HG02981 (cell line): ENCODE measurements around the gene OR2L8.
A peak's percentile ranks its signal among the peaks of the same experiment; 100 is the strongest.

ENCODE experiments used
- ATAC-seq: cut with Tn5 transposase; IDR thresholded peaks from one replicate; pipeline ENCODE4 v1.9.1; 2021; ENCODE audit warnings: mild to moderate bottlenecking, moderate library complexity; ENCODE audit not compliant: unreplicated experiment

The OR2L8 gene, protein sequence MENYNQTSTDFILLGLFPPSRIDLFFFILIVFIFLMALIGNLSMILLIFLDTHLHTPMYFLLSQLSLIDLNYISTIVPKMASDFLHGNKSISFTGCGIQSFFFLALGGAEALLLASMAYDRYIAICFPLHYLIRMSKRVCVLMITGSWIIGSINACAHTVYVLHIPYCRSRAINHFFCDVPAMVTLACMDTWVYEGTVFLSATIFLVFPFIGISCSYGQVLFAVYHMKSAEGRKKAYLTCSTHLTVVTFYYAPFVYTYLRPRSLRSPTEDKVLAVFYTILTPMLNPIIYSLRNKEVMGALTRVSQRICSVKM

DNA sequence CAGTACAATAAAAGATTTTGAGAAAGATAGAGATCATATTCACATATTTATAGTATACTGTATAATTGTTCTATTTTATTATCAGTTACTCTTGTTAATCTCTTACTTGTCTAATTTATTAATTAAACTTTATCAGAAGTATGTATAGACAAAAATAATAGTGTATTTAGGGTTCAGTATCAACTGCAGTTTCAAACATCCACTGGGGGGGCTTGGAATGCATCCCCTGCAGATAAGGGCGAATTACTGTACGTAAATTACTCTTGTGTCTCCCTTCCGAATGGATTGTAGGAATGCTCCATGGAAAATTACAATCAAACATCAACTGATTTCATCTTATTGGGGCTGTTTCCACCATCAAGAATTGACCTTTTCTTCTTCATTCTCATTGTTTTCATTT, at the start of gene OR2L8:
OR2L8 (plus strand) TSS at position 301 of the 400 bp plus-strand sequence; CDS start at position 301, 0 bp downstream.
- no peak for ATAC-seq

DNA sequence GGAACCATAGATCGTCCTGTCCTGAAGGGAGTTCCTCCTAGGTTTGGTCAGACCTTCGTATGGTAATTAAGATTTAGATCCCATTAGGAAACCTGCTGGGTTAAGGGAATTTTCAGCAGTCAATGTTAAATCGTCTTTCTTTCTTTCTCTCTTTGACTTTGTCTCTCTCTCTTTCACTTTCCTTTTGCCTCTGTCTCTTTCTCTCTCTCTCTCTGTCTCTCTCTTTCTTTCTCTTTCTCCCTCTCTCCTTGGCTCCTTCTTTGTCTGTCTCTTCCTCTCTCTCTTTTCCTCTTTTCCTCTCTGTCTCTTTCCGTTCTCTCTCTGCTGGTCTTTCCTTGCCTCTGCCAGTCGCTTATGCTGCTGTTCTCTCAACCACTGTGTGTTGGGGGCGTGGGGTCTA, 44.5 kb upstream of the OR2L8 start:
- ATAC-seq = no peak

DNA sequence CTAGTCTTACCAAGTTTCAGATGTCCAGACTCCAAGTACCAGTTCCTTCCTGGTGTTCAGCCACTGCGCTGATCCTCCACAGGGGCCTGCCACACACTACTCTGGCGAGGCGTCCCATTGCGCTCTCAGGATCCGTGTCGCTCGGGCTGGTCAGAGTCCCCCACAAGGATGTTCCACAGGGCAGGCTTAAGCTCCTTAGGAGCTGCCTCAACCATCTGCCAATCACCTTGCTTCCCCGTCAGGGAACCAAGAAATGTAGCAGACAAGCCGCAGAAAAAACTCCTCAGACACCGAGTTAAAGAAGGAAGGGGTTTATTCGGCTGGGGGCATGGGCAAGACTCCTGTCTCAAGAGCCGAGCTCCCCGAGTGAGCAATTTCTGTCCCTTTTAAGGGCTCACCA, 43.5 kb upstream of the OR2L8 start:
- no peak for ATAC-seq

DNA sequence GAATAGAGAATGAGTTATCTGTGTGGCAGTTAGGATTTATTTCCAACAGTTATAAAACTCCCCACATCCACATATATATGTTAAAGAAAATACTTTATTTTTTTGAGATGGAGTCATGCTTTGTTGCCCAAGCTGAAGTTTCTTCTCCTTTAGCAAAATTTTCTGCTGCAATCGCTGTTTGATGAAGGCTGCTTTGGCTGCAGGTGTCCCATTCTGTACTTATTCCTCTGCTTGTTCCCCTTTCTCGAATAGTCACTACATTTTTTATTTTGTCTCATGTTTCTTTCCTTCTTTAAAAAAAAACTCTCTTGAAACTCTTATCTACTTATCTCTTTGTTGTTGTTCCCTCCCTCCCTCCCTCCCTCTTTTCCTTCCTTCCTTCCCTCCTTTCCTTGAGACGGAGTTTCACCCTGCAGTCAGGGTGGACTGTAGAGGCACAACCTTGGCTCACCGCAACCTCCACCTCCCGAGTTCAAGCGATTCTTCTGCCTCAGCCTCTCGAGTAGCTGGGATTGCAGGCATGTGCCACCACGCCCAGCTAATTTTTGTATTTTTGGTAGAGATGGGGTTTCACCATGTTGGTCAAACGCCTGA, 42.7 kb upstream of the OR2L8 start:
- ATAC-seq = no peak

DNA sequence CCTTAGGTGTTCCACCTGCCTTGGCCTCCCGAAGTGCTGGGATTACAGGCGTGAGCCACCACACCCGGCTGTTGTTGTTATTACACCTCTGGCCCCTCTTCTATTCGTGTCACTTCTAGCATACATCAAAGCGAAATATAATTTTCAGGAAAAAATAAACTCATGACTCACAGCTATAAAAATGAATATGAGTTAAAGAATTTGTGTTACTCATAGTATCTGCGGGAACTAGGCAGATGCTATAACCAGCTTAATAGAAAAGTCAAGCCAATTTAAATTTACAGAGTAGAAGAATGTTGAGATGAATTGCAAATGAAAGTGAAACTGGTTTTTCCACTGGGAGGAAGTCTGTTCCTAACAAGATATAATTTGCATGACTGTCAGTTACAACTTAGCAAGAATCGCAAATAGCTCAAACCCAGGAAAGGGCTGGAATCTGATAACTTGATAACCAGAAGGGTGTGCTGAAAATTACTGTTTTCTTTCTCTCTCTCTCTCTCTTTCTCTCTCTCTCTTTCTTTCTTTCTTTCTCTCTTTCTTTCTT, 42.1 kb upstream of the OR2L8 start:
- ATAC-seq = no peak

DNA sequence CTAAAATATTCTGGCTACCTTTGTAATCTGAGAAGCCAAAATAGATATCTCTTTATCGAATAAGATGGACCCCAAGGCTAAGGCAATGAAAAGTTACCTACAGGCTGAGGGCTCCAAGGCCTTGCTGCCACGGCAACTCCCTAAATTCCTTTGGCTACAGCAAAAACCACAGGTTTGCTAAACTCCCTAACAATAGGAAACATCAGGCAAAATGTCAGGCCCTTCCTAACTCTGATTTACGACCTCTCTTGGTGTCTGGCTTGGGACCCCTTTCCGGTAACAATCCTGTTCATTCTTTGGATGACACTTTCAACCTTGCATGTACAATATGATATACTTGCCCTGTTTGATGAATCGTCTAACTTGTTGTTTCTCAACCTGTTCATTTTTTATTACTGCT, 39.9 kb upstream of the OR2L8 start:
- ATAC-seq = no peak

DNA sequence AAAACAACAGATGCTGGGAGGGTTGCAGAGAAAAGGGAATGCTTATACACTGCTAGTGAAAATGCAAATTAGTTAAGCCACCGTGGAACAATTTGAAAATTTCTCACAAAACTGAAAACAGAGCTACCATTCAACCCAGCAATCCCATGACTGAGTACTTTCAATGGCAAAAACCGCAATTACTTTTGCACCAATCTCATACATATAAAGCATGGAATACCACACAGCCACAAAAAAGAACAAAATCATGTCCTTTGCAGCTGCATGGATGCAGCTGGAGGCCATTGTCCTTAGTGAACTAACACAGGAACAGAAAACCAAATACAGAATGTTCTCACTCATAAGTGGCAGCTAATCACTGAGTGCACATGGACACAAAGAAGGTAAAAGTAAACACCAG, 34.9 kb upstream of the OR2L8 start:
- ATAC-seq = no peak

DNA sequence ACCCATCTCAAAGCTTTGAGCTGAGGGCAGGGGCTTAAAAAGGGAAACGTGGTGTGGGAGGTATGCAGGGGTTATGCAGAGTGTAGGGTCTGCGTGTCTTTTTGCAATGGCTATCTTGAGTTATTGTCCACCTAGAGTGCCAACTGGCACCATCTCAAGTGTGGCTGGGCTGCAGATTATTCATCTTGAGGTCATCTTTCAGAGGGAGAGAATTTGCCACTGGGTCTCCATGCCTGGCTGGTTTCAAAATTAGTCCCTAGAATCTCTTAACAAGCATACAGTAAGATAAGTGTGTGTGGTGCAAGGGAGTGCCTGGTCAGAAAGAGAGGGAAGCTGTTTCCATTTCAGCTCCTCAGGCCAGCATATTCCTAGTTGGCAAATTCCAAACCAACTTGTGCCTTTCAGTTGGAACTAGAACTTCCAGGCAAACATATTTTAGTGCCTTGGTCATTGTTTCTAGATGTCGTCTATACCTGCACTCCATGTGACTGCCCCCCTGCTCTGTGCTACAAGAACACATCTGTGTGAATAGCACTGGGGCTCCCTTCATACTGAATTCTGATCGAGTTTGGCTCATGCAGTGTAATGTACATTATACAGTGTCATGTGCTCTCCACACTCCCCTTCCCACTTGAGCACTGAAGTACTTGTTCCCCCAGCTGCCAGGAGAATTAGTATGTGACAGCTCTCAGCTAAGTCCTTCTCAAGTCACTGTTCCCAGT, 33.6 kb upstream of the OR2L8 start:
- ATAC-seq = no peak

DNA sequence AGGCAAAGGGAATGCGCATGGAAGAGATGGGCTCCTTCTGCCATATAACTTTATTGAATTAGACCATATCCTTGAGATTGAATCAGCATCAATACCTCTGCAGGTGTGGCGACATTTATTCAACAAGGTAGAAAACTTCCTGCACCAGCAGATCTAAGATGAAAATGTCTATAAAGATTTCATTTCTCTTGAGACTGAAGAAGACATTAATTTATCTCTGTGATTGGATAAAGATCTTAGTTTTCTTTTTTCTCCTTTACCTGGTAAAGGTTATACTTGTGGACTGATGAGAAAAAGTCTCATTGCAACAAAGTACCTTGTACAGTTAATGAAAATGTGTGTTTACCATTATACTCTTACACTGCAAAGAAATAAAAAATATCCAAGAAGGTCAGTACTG, 28.7 kb upstream of the OR2L8 start, which contains the start of gene OR2T8:
OR2T8 (plus strand) TSS at position 301 of the 400 bp plus-strand sequence. CDS start 766 bp downstream, outside the sequence.
- no peak for ATAC-seq

DNA sequence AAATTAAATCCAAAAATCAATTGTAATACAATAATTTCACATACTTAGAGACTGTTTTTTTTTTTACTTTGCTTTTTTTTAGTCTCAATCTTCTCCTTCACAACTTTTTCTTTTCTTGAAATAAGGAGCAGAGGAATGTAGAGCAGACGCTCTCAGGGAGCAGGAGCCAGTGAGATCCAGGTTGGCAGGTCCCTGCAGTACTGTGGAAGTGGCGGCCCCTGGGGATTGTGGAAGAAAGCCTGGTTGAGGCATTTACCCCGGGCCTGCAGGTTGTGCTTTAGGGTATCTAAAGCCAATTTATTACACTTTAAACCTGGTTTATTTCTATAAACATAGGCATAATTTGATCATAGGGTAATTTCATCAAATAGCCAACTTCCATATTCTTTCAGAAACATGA, 24.7 kb upstream of the OR2L8 start:
- ATAC-seq = no peak

DNA sequence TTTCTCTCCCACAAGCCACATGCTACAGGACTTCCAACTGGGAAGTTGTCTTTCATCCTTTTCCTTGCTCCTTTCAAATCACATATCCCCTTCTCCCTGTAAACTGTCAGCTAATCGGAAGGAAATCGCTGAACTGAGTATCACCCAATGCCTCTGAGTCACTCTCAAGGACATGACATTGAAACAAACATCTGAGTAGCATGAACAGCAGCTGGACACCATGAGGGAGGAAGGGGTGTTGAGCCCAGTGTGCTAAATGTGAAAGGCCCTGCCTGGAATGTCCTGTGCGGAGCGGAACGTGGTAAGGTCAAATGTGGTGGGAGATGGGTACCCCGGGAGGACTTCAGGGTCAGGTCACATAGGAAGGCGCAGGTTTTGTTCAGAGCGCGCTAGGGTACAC, 23.8 kb upstream of the OR2L8 start, which contains the start of gene OR2AJ1:
OR2AJ1 (plus strand) TSS at position 22 of the 400 bp plus-strand sequence. CDS start 8,880 bp downstream, outside the sequence.
- ATAC-seq = no peak

DNA sequence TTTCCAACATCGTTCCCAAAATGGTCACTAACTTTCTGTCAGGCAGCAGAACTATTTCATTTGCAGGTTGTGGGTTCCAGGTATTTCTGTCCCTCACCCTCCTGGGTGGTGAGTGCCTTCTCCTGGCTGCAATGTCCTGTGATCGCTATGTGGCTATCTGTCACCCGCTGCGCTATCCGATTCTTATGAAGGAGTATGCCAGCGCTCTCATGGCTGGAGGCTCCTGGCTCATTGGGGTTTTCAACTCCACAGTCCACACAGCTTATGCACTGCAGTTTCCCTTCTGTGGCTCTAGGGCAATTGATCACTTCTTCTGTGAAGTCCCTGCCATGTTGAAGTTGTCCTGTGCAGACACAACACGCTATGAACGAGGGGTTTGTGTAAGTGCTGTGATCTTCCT, 14.7 kb upstream of the OR2L8 start:
- ATAC-seq = no peak

DNA sequence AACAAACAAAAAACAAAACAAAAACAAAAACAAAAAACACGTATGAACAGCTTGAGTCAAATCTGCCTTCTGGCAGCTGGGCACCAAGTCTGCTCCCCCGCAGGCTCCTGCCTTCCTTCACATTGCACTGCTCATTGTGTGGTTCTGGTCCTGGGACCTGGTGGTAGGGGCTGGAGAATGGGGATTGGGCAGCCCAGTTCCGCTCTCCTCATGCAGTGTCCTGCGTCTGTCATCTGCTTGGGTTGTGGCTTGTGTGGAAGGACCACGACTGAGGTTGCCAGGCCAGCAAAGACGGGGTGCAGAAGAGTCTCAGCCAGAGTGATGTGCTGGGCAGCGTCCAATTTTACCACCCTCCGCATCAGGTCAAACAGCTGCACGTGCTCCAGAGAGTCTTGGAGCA, 12.9 kb upstream of the OR2L8 start:
- ATAC-seq = no peak

DNA sequence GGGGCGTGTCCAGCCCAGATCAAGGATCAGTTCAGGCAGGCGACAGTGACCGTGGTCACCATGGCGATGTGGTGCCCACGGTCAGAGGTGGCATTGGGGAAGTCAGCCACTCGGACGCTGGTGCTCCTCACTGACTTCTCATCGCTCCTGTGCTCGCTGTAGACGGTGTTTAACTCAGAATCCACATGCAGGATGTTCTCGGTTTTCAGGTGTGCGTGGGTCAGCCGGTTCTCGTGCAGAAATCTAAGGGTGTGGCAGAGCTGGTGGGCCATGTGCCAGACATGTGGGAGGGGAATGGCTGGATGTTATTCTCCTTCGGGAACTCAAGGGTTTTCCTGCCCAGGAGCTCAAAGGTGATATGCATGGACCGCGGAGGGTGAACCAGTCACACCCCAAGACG, 12.2 kb upstream of the OR2L8 start:
- no peak for ATAC-seq

DNA sequence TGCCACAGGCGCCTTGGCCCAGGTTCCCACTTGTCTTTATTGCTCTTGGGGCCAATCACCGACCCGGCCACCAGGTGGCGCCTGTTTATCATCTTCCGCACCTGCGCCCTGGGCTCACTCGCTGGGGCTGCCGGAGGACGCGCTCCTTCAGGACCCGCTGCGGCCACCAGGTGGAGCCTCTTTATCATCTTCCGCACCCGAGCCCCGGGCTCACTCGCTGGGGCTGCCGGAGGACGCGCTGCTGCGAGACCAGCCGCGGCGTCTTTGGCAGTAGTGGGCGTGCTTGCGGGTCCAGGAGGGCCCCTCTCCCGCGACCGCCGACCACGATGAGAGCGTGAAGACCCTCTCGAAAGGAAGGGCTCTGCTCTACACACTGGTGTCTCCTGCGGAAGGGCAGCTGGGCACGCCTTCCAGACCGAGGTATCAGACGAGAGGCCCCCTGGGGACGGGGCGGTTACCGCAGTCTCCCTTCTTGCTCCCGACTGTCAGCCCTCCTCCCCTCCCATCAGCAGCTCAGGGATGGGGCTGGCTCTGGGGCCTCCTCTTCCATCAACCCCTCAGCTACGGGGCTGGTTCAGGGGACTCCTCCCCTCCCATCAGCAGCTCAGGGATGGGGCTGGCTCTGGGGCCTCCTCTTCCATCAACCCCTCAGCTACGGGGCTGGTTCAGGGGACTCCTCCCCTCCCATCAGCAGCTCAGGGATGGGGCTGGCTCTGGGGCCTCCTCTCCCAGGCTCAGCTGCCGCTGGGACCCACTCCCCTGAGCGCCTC, 11.5 kb upstream of the OR2L8 start:
- ATAC-seq = peak; percentile 100

DNA sequence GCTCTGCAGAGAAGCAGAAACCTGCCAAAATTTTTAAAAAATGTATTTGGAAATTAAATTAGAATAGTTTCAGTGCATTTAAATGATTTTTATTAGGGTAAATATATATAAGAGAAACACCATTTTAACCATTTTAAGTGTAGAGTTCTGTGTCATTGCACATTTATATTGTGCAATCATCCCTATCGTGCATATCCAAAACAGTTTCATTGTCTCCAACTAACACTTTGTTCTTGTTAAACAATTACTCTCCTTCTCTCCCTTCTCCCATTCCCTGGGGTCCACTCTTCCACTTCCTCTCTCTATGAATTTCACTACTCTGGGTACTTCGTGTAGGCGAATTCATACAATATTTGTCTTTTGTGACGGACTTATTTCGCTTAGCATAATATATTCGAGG, 6.0 kb upstream of the OR2L8 start:
- ATAC-seq = no peak

DNA sequence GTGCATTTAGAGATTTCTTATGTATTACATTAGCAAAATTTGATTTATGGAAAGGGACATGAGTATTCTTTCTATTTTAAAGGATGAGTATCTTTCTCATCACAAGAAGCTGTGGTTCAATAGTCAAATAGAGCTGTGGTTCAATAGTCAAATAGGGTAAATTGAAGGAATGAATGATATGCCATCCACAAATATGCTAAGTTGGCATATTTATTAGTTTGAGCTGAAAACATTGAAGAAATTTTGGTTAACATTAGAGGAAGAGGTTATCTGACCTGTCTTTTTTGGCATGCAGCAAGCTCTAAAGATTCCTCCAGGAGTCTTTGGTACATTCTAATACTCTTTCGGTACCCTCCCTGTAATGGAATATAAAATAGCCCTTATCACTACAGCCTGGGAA, 4.8 kb downstream of the OR2L8 start:
- no peak for ATAC-seq

DNA sequence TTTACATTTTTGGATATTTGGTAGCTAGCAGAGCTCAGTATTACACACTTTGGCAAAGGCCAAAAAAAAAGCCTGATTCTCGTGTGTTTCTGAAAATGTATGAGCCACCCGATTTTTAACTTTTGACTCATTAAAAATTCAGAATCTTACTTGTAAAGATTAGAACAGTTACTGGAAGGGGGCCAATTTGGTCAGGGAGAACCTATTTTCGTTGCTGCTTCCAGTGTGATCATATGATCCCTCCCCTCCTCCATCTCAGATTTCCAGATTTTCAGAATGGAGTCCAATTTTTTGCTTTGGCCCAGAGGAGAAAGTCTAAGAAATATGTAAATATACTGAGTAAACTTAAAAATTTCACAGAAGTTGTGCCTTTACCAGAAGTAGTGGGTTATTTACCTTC, 13.1 kb downstream of the OR2L8 start:
- no peak for ATAC-seq

DNA sequence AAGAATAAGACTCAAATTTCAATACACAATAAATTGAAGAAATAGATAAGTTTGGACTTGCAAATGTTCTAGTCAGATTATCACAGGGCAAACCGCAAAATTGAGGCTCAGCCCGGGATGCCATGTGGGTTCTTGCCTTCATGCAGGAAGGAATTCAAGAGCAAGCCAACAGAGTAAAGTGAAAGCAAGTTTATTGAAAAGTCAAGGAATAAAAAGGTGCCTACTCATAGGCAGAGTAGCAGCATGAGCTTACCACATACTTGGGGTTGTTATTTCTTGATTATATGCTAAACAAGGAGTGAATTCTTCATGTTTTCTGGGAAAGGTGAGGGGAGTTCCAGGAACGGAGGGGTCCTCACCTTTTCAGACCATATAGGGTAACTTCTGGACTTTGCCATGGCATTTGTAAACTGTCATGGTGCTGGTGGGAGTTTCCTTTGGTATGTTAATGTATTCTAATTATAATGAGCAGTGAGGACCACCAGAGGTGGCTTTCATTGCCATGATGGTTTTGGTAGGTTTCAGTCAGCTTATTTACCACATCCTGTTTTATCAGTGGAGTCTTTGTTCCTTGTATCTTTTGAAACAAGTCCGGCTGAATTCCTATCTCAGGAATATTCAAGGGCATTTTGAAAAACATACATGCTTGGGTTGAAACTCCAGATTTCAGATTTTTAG, 14.4 kb downstream of the OR2L8 start:
- no peak for ATAC-seq

DNA sequence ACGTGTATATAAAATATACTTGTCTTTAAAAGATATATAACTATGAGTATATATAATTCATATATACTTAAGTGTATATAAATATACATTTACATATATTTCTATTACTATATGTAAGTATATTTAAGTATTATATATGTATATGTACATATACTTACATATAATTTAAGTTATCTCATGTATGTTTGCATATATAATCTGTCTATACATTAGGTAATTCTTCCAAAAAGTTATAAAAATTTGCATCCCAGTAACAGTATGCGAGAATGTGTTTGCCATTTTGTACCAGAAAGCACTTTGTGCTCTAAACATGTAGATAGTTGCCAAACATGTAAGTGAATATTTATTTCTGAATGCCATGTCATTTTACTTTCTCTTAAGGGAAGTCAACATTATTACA, 16.3 kb downstream of the OR2L8 start, which contains the start of gene OR2AK2:
OR2AK2 (plus strand) TSS at position 301 of the 400 bp plus-strand sequence. CDS start 144 bp downstream, outside the sequence.
- no peak for ATAC-seq
